ENCODE data around the gene AXIN2.

The AXIN2 gene

DNA sequence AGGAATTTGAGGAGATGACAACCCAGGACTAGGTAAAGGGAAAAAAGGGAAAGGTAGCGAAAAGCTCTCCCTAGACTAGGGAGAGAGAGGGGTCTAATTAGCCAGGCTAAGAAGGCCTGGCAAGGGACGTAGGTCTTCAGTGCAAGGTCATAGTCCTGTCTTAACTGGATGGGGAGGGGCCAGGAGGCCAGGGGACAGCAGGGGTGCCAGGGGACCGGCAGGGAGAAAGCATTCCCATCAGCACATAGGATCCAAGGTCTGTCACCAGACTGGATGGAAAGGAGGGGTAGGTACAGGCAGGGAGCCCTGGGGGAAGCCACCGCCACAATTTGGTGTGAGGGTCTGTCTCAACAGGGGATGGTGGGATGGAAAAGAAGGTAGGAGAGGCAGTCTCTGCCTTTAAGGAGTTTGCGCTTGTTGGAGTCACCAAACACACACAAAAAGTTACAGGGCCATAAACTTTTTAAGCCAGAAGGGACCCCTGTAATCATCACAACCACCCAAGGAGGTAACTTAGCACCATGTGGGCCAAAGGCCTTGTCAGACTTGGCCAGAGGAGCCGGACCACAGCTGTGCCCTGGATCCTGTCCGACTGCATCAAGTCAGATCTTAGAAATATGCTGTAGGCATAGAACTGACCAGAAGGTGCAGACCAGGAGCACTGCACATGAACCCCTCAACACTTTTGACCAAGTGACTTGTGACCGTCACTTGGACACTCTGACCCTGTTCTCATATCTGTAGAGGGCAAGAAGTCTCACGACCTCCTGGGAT lies 10.0 kb downstream of the AXIN2 start:
- Histone ChIP-seq H3K4me2 (ENCODE audit: low read depth, low read length, poor library complexity, severe bottlenecking) (no peak overlapping the region), H3K9me3 (ENCODE audit: insufficient read depth, low read depth, low read length) (no peaks in the 10 kb centered on the region), H3K27me3 (ENCODE audit: insufficient read depth, low read length, poor library complexity, severe bottlenecking) (no peaks in the 10 kb centered on the region), H3K4me3 (ENCODE audit: low read length, poor library complexity, severe bottlenecking) (no peak overlapping the region), H3K36me3 (ENCODE audit: insufficient read depth, low read length) (no peaks in the 10 kb centered on the region), H4K20me1 (ENCODE audit: insufficient read depth, low read length, poor library complexity, severe bottlenecking) (no peaks in the 10 kb centered on the region), H3K4me1 (ENCODE audit: insufficient read depth, low read length, poor library complexity, severe bottlenecking) (peaks cover 8% of the 10 kb centered on the region), H3K79me2 (ENCODE audit: insufficient read depth, low read length) (no peaks in the 10 kb centered on the region), H3F3A (ENCODE audit: low read depth) (0 out of 2 replicates have a peak, but pooled peaks cover 3% of the 10 kb centered on the region), H2AFZ (ENCODE audit: low read length) (no peak overlapping the region), H3K9me2 (replicated peaks; ENCODE audit: low read depth, low read length) (no peaks in the 10 kb centered on the region), H3K9ac (ENCODE audit: low read depth, low read length, poor library complexity, severe bottlenecking) (no peak overlapping the region)
- TF ChIP-seq, protein P1, sequence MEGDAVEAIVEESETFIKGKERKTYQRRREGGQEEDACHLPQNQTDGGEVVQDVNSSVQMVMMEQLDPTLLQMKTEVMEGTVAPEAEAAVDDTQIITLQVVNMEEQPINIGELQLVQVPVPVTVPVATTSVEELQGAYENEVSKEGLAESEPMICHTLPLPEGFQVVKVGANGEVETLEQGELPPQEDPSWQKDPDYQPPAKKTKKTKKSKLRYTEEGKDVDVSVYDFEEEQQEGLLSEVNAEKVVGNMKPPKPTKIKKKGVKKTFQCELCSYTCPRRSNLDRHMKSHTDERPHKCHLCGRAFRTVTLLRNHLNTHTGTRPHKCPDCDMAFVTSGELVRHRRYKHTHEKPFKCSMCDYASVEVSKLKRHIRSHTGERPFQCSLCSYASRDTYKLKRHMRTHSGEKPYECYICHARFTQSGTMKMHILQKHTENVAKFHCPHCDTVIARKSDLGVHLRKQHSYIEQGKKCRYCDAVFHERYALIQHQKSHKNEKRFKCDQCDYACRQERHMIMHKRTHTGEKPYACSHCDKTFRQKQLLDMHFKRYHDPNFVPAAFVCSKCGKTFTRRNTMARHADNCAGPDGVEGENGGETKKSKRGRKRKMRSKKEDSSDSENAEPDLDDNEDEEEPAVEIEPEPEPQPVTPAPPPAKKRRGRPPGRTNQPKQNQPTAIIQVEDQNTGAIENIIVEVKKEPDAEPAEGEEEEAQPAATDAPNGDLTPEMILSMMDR (conservative IDR thresholded peaks at IDR 0.05; ENCODE audit: low read length): no peak
- TF ChIP-seq EZH2phosphoT487 (IDR thresholded peaks at IDR 0.05; ENCODE audit: borderline replicate concordance): no peak

DNA sequence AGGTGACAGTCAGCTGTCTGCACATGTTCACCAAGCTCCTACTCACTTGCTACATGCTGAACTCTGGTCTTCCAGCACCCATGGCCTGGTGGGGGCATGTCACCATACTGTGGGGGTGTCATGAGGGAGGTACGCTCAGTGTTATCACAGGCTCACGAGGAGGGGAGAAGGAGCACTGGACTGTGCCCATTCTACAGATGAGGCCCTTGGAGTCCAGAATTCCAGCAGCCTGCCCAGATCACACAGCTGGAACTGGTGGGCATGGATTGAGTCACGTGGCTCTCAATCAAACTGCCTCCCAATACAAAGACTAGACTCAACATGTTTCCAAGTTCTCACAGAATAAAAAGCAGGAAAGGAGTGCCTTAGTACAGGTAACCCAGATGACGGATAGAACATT lies 10.7 kb downstream of the AXIN2 start:
- Histone ChIP-seq H4K20me1 (ENCODE audit: insufficient read depth, low read length, poor library complexity, severe bottlenecking) (no peaks in the 10 kb centered on the region), H3K79me2 (ENCODE audit: insufficient read depth, low read length) (no peaks in the 10 kb centered on the region), H3K4me2 (ENCODE audit: low read depth, low read length, poor library complexity, severe bottlenecking) (no peak overlapping the region)

DNA sequence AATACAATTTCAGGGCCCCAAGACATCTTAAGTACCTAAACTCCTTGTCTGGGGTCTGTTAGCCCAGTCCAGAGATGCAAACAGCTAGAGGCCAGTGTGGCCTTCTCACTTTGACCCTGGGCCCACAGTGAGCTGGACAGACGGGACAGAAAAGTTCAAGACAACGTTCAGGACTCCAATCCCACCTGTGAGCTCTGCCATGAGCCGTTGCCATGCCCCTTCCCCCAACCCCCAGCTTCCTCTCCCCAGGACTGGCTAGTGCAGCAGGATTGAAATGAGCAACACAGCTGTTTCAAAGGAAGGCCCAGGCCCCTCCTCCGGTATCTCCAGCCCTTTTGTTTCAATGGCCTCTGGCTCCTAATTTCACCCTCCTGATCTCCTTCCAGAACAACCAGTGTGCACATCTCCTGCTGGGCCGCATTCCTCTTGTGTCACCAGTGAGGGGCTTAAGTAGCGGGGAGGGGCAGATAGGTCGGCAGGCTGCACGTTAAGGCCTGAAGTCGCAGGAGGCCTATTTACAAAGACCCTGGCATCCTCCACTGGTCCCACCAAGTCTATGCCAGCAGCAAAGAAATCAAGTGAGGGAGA lies 11.3 kb downstream of the AXIN2 start:
- Histone ChIP-seq H3K9ac (ENCODE audit: low read depth, low read length, poor library complexity, severe bottlenecking) (no peak overlapping the region), H3K27me3 (ENCODE audit: insufficient read depth, low read length, poor library complexity, severe bottlenecking) (no peaks in the 10 kb centered on the region), H3K9me2 (replicated peaks; ENCODE audit: low read depth, low read length) (no peaks in the 10 kb centered on the region), H3K4me1 (ENCODE audit: insufficient read depth, low read length, poor library complexity, severe bottlenecking) (no peaks in the 10 kb centered on the region), H3F3A (ENCODE audit: low read depth) (no peaks in the 10 kb centered on the region), H3K4me2 (ENCODE audit: low read depth, low read length, poor library complexity, severe bottlenecking) (no peak overlapping the region), H4K20me1 (ENCODE audit: insufficient read depth, low read length, poor library complexity, severe bottlenecking) (no peaks in the 10 kb centered on the region), H3K9me3 (ENCODE audit: insufficient read depth, low read depth, low read length) (no peaks in the 10 kb centered on the region), H3K36me3 (ENCODE audit: insufficient read depth, low read length) (no peaks in the 10 kb centered on the region), H3K4me3 (ENCODE audit: low read length, poor library complexity, severe bottlenecking) (no peak overlapping the region), H2AFZ (ENCODE audit: low read length) (no peak overlapping the region), H3K79me2 (ENCODE audit: insufficient read depth, low read length) (no peaks in the 10 kb centered on the region)
- TF ChIP-seq, protein P1 (conservative IDR thresholded peaks at IDR 0.05; ENCODE audit: low read length): no peak
- TF ChIP-seq EZH2phosphoT487 (IDR thresholded peaks at IDR 0.05; ENCODE audit: borderline replicate concordance): no peak

More for the DNA sequence above, 10.7 kb downstream of the AXIN2 start:
- H3K4me1 ChIP-seq (ENCODE audit: insufficient read depth, low read length, poor library complexity, severe bottlenecking): peaks cover 2% of the 10 kb centered on the region
- no peaks in the 10 kb centered on the region for H3K27me3 ChIP-seq (ENCODE audit: insufficient read depth, low read length, poor library complexity, severe bottlenecking)
- no peaks in the 10 kb centered on the region for H3K9me3 ChIP-seq (ENCODE audit: insufficient read depth, low read depth, low read length)
- H3K9ac ChIP-seq (ENCODE audit: low read depth, low read length, poor library complexity, severe bottlenecking): no peak overlapping the region
- H3K36me3 ChIP-seq (ENCODE audit: insufficient read depth, low read length): no peaks in the 10 kb centered on the region
- H3K9me2 ChIP-seq (replicated peaks; ENCODE audit: low read depth, low read length): no peaks in the 10 kb centered on the region
- H3K4me3 ChIP-seq (ENCODE audit: low read length, poor library complexity, severe bottlenecking): no peak overlapping the region
- no peak overlapping the region for H2AFZ ChIP-seq (ENCODE audit: low read length)
- 0 out of 2 replicates have a peak, but pooled peaks cover 2% of the 10 kb centered on the region for H3F3A ChIP-seq (ENCODE audit: low read depth)
- no peak for TF ChIP-seq EZH2phosphoT487 (IDR thresholded peaks at IDR 0.05; ENCODE audit: borderline replicate concordance)
- TF ChIP-seq, protein P1 (conservative IDR thresholded peaks at IDR 0.05; ENCODE audit: low read length): no peak
